Stimulated activated CD4-positive, alpha-beta T cell treated with anti-CD3 and anti-CD28 coated beads, Interleukin-1b, Interleukin-23, amount 100 ng/mL, for 1 hour (primary cell): ENCODE data around the gene PPM1L.

Experiments
- DNase-seq, 2 donors: peaks; one replicate each; pipeline ENCODE4 v3.0.0-alpha.2; 2020; ENCODE audit warnings: low read depth in 2 of 2

The PPM1L gene

DNA sequence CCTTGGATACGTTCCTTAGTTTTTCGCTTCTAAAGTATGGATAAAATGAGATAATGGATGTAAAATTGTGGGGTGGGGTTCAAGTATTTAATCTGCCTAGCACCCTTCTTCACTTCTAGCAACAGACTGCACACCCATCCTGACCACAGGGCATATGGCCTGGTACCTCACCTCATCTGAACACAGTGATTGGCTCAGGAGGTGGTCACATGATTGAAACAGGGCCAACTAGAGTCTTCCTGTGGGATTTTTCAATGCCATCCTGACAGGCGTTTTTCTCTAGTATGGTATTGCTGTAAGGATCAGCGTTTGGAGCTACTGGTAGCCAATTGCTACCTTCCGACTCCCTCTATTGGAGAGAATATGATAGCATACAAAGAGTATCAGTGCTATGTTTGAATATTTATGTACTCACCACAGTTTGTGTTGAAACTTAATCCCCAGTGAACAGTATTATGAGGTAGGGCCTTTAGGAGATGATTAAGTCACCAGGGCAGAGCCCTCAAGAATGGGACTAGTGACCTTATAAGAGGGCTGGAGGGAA lies 172.2 kb downstream of the PPM1L start:
- no peak for DNase-seq

DNA sequence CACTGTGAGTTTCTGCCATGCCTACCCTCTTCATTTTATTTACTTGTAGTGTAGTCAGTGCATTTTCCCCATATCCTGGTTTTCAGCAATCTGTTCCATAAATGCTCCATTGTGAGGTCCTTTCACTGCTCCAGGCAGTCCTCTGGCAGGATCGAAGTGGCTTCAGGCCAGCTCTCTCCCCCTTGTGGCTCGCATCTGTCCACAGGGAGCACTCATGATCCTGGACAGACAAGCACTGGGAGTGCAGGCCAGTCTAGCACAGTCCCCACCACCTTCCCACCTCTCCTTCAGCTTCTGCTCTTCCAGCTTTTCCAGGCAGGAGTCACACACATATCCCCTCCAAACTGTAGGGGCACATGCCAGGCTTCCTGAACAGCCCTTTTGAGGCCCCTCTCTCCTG lies 173.6 kb downstream of the PPM1L start:
- DNase-seq: no peak

- no peak for DNase-seq
Measured at GRCh38 chr3:160931474-160931873, 175.4 kb downstream of the PPM1L start.

GRCh38 chr3:160935413-160936095 lies 179.5 kb downstream of the PPM1L start:
- no peak for DNase-seq

- DNase-seq: peak; percentile 36 to 59
Measured at GRCh38 chr3:160941885-160942494, 186.0 kb downstream of the PPM1L start.

- DNase-seq: no peak
Measured at GRCh38 chr3:160943996-160944395, 188.0 kb downstream of the PPM1L start.

DNA sequence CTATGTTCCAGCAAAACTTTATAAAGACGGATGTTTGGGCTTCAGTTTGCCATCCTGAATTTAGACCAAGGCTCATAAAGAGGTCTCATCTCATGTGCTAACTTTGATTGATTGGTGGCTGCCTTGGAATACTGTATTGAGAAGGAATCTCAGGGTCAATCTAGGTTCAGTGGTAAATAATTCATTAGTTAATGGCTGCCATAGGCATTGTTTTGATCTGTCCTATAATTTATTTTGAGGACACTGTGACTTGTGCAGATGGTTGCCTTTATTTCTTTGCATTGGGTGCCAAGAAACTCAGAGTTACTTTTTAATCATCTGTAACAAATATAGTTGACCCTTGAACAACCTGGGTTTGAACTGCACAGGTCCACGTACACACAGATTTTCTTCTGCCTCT lies 189.3 kb downstream of the PPM1L start:
- DNase-seq: no peak

DNA sequence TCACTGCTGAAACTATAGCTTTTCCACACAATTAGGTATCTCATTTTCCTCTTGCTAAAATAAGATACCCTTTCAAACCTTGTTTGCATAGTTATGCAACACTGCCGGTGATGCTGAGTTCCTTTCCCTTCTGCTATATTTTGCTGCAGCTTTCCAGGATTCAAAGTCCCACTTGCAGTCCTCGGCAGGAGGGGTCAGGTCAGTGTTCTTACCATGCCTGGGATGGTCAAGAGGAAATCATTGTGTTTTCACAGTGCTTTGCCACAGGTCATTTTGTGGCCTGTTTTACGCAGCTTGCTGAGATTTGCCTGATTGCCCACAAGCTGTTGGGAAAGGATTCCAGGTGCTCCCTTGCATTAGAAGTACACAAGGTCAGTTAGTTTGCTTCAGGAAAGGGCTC lies 192.2 kb downstream of the PPM1L start:
- DNase-seq: no peak

- DNase-seq: no peak
Measured at GRCh38 chr3:160949460-160949859, 193.4 kb downstream of the PPM1L start.

- no peak for DNase-seq
Measured at GRCh38 chr3:160950542-160950941, 194.5 kb downstream of the PPM1L start.

DNA sequence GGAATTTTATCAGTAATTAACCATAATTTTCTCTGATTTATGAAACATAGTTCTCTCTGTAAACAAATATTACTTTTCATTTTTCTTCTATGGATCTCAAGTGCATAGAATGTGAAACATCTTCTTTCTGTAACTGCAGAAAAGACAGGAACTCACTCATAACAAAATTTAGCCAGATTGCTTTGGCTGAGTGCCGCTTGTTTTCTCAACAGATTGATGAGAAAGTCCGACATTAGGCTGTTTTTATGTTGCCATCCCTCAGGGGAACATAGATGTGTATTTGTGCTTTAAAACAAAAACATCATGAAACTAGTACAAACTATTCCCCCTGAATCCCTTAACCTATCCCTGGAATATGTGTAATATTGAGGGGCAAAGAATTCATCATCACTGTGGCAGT lies 194.9 kb downstream of the PPM1L start:
- DNase-seq: no peak

- no peak for DNase-seq
Measured at GRCh38 chr3:160951642-160952487, 195.8 kb downstream of the PPM1L start.

DNA sequence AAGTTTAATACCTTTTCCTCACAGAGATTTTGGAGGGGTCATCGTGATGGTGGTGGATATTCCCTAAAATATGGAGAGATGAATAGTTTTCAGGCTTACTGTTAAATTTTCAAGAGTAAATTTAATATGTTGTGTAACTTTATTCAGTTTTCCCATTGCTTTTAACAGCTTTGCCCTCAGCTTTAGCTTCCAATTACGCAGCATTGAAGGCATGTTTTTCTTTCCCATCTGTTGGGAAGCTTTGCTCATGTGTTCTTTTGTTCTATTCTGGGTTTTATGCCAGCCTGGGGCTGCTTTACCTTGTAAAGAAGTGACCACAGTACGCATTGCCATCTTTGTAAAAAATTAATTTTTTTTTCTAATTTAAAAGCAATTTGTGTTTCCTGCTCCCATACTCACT lies 197.7 kb downstream of the PPM1L start:
- no peak for DNase-seq

- no peak for DNase-seq
Measured at GRCh38 chr3:160956785-160957184, 200.8 kb downstream of the PPM1L start.

GRCh38 chr3:160960568-160960967 lies 204.5 kb downstream of the PPM1L start:
- no peak for DNase-seq

DNA sequence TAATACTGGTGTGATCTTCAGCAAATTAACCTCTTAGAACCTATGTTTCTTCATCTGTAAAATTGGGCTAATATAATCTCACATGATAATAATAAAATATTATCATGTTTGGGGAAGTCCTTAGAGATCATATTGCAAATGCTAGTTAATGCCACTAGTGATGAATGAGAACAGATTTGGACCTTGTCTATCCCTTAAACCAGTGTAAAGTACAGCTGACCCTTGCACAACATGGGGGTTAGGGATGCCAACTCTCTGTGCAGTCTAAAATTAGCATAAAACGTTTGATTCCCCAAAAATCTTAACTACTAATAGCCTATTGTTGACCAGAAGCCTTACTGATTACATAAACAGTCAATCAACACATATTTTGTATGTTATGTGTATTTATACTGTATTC lies 207.9 kb downstream of the PPM1L start:
- DNase-seq: no peak

GRCh38 chr3:160968761-160969160 lies 212.7 kb downstream of the PPM1L start:
- DNase-seq: no peak

DNA sequence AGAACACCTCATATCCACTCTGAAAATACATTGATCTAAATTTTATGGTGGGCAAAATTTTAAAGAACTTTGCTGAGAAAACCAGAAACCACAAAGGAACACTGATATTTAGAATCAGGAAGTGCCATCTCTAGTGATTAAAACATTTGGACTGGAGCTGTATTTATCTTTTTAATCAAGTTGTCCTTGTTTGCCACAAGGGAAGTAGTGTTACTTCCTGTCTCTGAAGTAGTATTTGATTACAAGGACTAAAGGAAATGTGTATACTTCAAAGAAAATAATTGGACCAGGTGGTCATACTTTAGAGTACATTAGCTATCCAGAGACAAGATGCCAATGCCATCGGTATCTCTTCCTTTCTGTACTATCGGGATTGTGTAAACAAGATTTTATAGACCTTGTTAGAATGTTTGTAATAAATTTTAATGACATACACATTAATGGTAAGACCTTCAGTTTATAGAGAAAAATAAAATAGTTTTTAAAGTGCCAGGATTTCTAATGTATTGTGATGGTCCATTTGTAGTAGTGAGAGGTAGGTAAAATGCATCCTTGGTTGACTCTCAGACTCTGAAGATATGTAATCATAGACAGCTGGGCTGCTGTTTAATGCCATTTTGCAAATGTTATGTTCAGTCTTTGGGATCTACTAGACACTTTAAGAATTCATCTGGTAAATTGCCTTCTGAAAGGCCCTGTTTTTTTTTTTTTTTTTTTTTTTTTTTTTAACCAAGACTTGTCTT lies 217.2 kb downstream of the PPM1L start:
- no peak for DNase-seq

DNA sequence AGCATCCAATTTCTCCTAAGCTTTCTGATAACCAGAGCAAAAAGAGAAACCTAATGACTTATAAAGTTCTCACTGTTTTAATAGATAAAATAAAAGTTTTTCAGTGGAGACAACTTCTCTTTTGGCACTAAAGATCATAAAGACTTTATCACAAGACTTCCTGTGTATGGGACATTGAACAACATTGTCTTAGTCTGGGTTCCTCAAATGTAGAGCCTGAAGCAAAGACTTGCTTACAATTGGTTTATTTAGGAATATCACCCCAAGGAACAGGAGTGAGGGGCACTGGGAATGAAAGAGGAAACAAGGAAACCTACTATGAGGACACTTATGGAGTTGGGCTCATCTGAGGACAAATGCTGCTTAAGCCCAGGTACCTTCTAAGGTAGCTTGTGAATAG lies 221.7 kb downstream of the PPM1L start:
- DNase-seq: no peak

DNA sequence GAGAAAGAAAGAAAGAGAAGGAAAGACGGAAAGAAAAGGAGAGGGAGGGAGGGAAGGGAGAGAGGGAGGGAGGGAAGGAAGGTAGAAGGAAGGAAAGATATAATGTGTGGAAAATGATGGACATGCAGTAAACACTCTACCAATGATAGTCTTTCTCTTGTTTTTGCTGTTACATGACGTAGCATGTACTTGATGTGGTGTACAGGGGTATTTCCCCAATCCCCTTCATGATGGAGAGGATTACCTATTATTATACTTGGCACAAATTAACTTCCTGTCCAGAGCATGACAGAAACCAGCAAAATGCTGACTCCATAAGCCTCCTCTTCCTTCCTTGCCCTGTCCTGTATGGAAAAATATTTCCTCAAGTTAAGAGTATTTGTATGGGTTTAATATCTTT lies 224.7 kb downstream of the PPM1L start:
- no peak for DNase-seq

- DNase-seq: no peak
Measured at GRCh38 chr3:160981217-160981938, 225.3 kb downstream of the PPM1L start.
